Cardiac muscle cell (in vitro differentiated cells and primary cell): ENCODE data around the gene NPNT. TPM values are rescaled to one million over a fixed set of nuclear protein-coding genes. Genes with fewer than 3 reads are reported as not detected.
A peak's percentile ranks its signal among the peaks of the same experiment; 100 is the strongest.

Experiments
- DNase-seq, 2 donors: peaks; one replicate each; pipeline versions ENCODE4 v3.0.0 to v3.0.0-alpha.2; 2010 to 2017; ENCODE audit warnings: low read depth in 1 of 2, low spot score in 1 of 2
- H3K27ac ChIP-seq: fragments of 200-600 bp; sonication (generic); 2 replicates; pipeline ENCODE4 v1.5.1; 2016
- H3K27me3 ChIP-seq: fragments of 200-600 bp; sonication (generic); 2 replicates; pipeline ENCODE4 v1.6.0; 2016; ENCODE audit warnings: control low read depth
- H3K36me3 ChIP-seq: fragments of 200-600 bp; sonication (generic); 2 replicates; pipeline ENCODE4 v1.5.1; 2016; ENCODE audit warnings: control low read depth
- H3K4me1 ChIP-seq: fragments of 200-600 bp; sonication (generic); 2 replicates; pipeline ENCODE4 v1.8.1; 2017; ENCODE audit warnings: low read depth, mild to moderate bottlenecking, mixed run types
- H3K4me3 ChIP-seq: fragments of 200-600 bp; sonication (generic); 2 replicates; pipeline ENCODE4 v1.5.1; 2016; ENCODE audit warnings: mild to moderate bottlenecking
- H3K9me3 ChIP-seq: fragments of 200-600 bp; sonication (generic); 2 replicates; pipeline ENCODE4 v1.5.1; 2017; ENCODE audit warnings: low read depth, mild to moderate bottlenecking, control low read depth
- polyA plus RNA-seq: library from polyadenylated mRNA; unstranded; fragments of >200 nt; fragmentation: Nextera tagmentation; extraction: Ambion mirVana; gene quantifications from 2 replicates; pipeline ENCODE4 v1.2.1, GENCODE V29; 2016
- total RNA-seq: library from RNA; depleted of rRNA; stranded (reverse); fragments of >200 nt; gene quantifications from 2 replicates; pipeline ENCODE4 v1.2.3, GENCODE V29; 2016
- TF ChIP-seq, protein P1 (sequence below): IDR thresholded peaks from 2 replicates; pipeline ENCODE4 v1.5.1; 2012; ENCODE audit warnings: low read depth, mild to moderate bottlenecking, low read length

Gene NPNT
- total and polyA plus RNA-seq, 2 experiments from 2014 or later, result 22.0 to 39.8 TPM

- DNase-seq, result peak; percentile 3 to 44
- H3K4me3 ChIP-seq, result peak overlapping the region; percentile 57
- no peaks in the 10 kb centered on the region for H3K9me3 ChIP-seq
- peaks cover 90% of the 10 kb centered on the region for H3K27me3 ChIP-seq
- TF ChIP-seq, protein P1, sequence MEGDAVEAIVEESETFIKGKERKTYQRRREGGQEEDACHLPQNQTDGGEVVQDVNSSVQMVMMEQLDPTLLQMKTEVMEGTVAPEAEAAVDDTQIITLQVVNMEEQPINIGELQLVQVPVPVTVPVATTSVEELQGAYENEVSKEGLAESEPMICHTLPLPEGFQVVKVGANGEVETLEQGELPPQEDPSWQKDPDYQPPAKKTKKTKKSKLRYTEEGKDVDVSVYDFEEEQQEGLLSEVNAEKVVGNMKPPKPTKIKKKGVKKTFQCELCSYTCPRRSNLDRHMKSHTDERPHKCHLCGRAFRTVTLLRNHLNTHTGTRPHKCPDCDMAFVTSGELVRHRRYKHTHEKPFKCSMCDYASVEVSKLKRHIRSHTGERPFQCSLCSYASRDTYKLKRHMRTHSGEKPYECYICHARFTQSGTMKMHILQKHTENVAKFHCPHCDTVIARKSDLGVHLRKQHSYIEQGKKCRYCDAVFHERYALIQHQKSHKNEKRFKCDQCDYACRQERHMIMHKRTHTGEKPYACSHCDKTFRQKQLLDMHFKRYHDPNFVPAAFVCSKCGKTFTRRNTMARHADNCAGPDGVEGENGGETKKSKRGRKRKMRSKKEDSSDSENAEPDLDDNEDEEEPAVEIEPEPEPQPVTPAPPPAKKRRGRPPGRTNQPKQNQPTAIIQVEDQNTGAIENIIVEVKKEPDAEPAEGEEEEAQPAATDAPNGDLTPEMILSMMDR, result no peak
- H3K4me1 ChIP-seq, result peaks cover 4% of the 10 kb centered on the region
- H3K36me3 ChIP-seq, result no peaks in the 10 kb centered on the region
- H3K27ac ChIP-seq, result no peak overlapping the region
Observed at GRCh38 chr4:105895583-105896460, 551 bp downstream of the NPNT start.

- TF ChIP-seq, protein P1, result no peak
- no peak overlapping the region for H3K27ac ChIP-seq
- DNase-seq, result no peak
- H3K27me3 ChIP-seq, result peaks cover 83% of the 10 kb centered on the region
- peaks cover 4% of the 10 kb centered on the region for H3K4me1 ChIP-seq
- H3K9me3 ChIP-seq, result no peaks in the 10 kb centered on the region
- H3K4me3 ChIP-seq, result peak overlapping the region; percentile 57
- no peaks in the 10 kb centered on the region for H3K36me3 ChIP-seq
Observed at GRCh38 chr4:105896461-105896942, 1.2 kb downstream of the NPNT start.

GRCh38 chr4:105896984-105897775 lies 1.9 kb downstream of the NPNT start:
- TF ChIP-seq, protein P1, result no peak
- Histone ChIP-seq H3K27ac (no peak overlapping the region), H3K4me3 (peak overlapping the region; percentile 57), H3K27me3 (peaks cover 76% of the 10 kb centered on the region), H3K4me1 (peaks cover 4% of the 10 kb centered on the region), H3K9me3 (no peaks in the 10 kb centered on the region), H3K36me3 (no peaks in the 10 kb centered on the region)
- no peak for DNase-seq

GRCh38 chr4:105900541-105900940 lies 5.3 kb downstream of the NPNT start:
- H3K4me1 ChIP-seq, result peaks cover 4% of the 10 kb centered on the region
- TF ChIP-seq, protein P1, result no peak
- no peak for DNase-seq
- no peaks in the 10 kb centered on the region for H3K36me3 ChIP-seq
- H3K27ac ChIP-seq, result no peak overlapping the region
- H3K4me3 ChIP-seq, result no peak overlapping the region
- peaks cover 43% of the 10 kb centered on the region for H3K27me3 ChIP-seq
- no peaks in the 10 kb centered on the region for H3K9me3 ChIP-seq

DNA sequence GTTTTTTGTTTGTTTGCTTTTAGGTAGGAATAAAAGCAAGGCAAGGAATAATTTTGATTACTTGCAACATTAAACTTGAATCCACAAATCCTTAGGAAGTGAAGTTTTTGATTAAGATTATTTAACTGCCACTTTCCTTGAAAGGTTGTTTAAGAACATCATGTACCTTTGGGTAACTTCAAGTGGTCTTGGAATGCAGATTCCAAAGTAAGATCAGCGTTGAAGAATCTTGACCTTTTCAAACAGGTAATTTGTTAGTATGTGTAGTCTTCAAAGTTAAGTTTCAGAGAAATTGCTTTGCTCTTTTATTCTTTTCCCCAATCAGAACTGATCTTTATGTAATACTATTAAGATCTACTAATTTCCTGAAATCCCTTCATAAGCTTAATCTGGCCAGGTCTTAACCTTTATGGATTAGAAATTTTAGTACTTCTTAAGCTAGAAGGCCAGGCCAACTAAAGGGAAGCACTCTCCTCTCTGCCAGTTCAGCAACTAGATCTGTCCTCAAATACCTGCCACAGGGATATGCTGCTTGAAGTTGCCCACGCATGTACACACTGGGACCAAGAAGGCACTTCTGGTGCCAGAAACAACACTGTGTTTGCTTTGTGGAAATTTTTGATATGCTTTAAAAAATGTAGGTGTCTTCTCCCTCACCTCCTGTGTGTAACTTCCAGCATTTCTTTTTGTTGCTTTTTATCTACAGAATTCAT lies 7.4 kb downstream of the NPNT start:
- Histone ChIP-seq H3K27me3 (peaks cover 21% of the 10 kb centered on the region), H3K36me3 (no peaks in the 10 kb centered on the region), H3K27ac (no peak overlapping the region), H3K4me3 (no peak overlapping the region), H3K4me1 (no peaks in the 10 kb centered on the region), H3K9me3 (no peaks in the 10 kb centered on the region)
- no peak for DNase-seq
- TF ChIP-seq, protein P1, result no peak
